GM19193 (cell line): ENCODE measurements around the gene OR13C2.
"Not testable (repeated sequence)": the region's sequence is repeated elsewhere in the genome, so short reads cannot be mapped to it uniquely, and the experiment has no call there.

Experiments used
- POLR2A ChIP-seq: IDR thresholded peaks from 4 replicates; pipeline ENCODE4 v1.6.1; 2011; ENCODE audit not compliant: insufficient read depth, insufficient read length; ENCODE audit errors: extremely low read depth

Gene OR13C2, protein sequence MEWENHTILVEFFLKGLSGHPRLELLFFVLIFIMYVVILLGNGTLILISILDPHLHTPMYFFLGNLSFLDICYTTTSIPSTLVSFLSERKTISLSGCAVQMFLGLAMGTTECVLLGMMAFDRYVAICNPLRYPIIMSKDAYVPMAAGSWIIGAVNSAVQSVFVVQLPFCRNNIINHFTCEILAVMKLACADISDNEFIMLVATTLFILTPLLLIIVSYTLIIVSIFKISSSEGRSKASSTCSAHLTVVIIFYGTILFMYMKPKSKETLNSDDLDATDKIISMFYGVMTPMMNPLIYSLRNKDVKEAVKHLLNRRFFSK

DNA sequence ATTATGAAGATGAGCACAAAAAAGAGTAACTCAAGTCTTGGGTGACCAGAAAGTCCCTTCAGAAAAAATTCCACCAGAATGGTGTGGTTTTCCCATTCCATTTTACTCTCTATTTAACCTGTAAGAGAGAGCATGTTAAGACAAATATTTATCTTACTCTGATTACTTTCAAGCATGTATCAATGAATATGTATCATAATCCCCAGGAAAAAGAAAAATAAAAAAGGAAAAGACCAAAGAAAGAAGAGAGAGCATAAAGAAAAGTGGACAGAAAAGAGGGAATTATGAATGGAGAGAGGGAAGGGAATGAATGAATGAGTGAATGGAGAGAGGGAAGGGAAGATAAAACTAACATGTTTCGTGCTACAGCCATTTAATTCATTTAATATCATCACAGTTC is at the start of gene OR13C2:
Gene OR13C2, minus strand, starts transcription at position 101 of the 400 bp plus-strand sequence. Its CDS starts 0 bp downstream, at position 101.
- not testable (repeated sequence) for TF ChIP-seq POLR2A

DNA sequence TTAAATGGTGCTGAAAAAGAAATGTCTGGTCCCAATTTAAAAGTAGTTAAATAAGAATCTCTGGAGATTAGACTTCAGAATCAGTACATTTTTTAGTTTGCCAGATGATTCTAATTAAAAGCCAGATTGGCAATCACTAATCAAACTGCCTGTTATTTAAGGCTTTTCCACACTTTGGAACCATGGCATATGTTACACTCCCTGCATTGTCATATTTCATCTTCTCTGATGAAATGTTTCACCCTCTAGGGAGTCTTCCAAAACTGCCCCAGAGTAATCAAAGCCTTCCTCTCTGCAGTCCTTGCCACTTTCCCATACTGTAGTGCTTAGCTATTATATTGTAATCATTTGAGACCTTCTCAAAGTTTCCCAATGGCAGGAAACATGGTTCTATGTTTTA is 30.0 kb upstream of the OR13C2 start:
- TF ChIP-seq POLR2A, result no peak

DNA sequence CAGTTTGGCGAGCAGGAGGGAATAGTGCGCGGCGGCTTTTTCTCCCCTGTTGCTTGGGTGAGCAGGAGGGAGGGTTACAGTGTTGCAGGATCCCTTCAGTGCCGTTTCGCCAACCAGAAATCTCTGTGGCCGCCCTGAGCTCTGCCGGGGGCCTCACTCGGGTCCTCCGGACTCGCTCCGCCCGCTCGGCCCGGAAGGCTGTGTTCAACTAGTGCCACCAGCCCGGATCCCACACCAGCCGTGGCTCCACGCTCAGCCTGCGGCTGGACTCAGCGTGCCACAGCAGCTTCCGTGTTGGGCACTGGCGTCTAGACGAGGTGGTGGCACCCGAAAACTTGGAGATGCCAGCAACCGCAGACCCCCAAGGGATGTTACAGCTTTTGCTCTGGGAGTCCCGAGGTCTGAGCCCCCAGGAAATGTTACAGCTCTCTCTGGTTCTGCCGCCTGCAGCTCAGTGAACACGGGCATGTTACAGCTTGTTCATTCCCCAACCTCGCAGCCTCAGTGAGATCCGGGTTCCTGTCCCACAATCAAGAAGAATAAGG is 28.6 kb upstream of the OR13C2 start:
- TF ChIP-seq POLR2A, result no peak

DNA sequence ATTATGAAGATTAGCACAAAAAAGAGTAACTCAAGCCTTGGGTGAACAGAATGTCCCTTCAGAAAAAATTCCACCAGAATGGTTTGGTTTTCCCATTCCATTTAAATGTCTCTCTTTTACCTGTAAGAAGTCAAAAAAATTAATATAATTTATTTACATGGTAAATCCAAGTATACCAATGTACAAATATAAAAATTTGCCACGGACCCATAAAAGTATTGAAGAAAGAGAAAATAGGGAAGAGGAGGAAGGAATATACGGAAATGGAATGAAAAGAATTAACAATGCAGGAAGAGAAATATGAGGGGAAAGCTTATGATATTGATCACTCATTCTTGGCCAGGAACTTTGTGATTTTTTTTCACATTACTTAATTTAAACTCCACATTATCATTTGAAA is 12.7 kb upstream of the OR13C2 start, which contains the start of gene OR13C9:
Gene OR13C9, minus strand, starts transcription at position 101 of the 400 bp plus-strand sequence. Its CDS starts 0 bp downstream, at position 101.
- no peak for TF ChIP-seq POLR2A

DNA sequence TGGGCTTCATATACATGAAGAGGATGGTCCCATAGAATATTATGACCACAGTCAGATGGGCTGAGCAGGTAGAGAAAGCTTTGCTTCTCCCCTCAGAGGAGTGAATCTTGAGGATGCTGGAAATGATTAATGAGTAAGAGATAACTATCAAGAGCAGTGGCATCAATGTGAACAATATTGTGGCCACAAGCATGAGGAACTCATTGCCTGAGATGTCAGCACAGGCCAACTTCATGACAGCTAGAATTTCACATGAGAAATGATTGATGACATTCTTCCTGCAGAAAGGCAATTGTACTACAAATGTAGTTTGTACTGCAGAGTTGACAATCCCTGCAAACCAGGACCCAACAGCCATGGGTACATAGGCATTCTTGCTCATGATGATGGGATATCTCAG is 12.0 kb upstream of the OR13C2 start:
- no peak for TF ChIP-seq POLR2A

DNA sequence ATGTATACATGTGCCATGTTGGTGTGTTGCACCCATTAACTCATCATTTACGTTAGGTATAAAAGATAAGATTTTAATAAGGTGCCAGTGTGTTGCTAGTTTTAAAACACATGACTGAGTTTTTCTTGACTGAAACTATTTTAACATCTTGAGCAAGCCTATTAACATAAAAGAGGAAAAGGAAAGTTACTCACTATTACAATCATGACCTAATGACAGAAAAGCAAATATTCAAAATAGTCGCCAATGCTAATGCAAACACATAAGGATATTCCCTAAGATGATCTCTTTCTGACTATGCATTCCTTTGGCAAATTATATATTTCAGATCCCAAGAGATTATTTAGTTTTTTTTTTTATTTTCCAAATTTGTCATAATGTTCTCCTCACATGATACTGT is 5.8 kb upstream of the OR13C2 start:
- TF ChIP-seq POLR2A, result no peak

DNA sequence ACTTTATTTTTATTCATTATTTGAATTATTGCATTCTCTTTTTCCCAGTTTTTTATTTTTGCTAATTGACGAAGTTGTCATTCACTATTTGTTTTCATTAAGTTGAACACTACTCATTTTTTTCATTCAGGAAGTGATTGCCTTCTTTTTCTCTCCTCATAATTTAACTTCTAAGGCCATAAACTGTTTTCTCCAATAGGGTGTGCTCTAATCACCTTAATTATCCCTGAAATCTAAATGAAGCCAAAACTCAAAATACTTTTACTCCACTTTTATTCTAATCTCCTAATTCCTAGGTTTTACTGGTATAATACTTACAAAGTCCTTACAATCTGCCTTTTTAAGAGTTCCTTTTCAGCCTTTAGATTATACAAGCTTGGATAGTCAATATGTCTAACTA is 2.9 kb upstream of the OR13C2 start:
- TF ChIP-seq POLR2A, result no peak

DNA sequence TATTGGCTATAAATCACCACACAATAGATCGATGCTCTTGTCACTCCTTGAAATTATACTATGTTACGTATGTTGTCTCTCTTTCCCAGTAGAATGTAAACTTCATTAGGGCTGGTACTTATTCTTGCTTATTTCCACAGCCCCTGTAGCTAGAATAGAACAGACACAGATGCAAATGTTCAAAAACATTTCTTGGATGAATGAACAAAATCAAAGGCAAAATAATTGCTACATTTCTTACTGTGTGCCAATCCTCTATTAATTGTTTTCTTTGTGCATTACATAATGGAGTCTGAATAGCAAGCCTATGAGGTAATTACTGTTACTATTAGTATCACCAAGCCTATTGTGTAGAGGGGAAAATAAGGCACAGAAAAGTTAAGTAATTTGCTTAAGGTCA is 725 bp upstream of the OR13C2 start:
- TF ChIP-seq POLR2A, result no peak

DNA sequence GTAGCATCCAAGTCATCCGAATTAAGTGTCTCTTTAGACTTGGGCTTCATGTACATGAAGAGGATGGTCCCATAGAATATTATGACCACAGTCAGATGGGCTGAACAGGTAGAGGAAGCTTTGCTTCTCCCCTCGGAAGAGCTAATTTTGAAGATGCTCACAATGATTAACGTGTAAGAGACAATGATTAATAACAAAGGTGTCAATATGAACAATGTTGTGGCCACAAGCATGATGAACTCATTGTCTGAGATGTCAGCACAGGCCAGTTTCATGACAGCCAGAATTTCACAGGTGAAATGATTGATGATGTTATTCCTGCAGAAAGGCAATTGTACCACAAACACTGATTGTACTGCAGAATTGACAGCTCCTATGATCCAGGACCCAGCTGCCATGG is 626 bp downstream of the OR13C2 start:
- no peak for TF ChIP-seq POLR2A

DNA sequence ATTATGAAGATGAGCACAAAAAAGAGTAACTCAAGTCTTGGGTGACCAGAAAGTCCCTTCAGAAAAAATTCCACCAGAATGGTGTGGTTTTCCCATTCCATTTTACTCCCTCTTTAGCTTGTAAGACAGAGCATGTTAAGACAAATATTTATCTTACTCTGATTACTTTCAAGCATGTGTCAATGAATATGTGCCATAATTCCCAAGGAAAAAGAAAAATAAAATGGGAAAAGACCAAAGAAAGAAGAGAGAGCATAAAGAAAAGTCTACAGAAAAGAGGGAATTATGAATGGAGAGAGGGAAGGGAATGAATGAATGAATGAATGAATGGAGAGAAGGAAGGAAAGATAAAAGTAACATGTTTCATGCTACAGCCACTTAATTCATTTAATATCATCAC is 6.1 kb downstream of the OR13C2 start, which contains the start of gene OR13C5:
Gene OR13C5, minus strand, starts transcription at position 101 of the 400 bp plus-strand sequence. Its CDS starts 0 bp downstream, at position 101.
- TF ChIP-seq POLR2A, result not testable (repeated sequence)

DNA sequence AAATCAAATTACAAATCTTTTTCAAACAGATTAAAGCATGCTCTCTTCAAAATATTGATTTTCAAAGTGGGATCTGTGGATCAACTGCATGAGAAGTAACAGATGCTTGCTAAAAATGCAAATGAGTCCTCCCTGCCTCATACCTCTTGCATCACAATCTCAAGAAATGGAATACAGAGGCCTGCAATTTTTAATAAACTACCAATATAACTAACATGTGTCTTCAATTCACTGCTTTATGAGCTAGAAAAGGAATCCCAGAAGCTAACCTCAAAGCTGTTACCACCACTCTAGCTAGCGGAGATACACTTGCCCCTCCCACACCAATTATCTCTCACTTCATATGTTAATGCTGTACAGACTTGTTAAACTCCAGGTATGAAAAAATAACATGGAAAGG is 15.8 kb downstream of the OR13C2 start:
- no peak for TF ChIP-seq POLR2A

DNA sequence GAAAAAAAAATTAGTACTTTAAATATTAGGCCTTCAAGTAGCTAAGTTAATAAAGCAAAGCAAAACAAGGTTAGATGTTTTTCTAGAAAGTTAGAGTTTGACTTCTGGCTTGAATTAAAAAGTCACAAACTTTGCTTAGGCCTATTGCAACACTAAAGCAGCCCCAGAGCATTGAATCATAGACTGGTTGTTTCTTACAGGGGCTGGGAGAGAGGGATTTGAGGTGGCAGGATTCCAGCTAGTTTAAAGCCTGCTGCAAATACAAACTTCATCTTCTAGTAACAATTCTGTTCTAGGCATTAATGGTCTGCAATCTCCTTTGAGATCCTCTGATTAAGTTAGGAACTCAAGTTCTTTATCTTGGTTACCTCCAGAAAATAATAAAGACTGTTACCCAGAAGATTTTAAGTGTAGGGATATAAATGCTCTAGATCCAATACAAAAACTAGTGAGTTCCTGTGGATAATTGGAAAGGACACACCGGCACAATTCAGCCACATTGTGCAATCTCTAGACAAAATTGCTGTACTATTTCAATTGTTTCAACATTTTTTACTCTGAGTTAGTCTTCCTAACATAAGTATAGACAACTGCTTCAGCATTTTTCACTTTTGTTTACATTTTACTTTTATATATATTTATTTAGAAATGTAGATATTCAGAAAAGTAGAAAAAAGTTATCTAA is 18.8 kb downstream of the OR13C2 start:
- no peak for TF ChIP-seq POLR2A

DNA sequence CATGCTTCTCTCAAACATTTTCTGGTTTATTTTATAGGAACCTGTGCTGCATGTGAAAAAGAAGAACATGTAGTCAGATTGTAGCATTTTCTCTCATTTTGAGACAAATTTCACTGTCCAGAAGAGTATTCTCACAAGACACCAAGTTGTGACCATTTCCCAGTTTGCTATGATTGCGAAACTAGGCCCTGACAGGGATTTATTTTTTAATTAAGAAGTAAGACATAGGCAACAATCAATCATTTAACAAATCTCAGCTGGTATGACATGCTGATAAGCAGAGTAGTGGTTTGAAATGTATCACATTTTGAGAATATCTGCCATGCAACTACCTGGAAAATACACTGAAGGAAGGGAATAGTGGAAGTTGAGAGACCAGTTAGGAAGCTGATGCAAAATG is 24.9 kb downstream of the OR13C2 start:
- no peak for TF ChIP-seq POLR2A

DNA sequence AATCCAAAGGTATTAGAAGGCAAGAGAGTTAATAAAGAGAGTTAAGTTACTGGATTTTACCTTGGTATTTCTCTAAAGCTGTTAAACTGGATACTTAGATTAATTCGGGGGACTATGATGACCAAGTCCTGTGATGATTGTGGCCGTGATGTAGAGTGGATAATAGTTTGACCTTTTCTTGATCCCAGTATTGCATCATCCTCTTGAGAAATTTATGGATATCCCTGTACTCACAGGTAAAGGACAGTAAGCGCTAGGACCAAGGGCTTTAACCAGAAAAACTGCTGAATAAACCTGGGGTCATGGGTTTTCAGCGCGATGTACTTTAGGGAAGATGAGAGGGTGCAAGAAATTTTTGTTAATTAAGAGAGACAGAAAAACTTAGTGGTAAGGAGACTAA is 28.2 kb downstream of the OR13C2 start:
- no peak for TF ChIP-seq POLR2A

DNA sequence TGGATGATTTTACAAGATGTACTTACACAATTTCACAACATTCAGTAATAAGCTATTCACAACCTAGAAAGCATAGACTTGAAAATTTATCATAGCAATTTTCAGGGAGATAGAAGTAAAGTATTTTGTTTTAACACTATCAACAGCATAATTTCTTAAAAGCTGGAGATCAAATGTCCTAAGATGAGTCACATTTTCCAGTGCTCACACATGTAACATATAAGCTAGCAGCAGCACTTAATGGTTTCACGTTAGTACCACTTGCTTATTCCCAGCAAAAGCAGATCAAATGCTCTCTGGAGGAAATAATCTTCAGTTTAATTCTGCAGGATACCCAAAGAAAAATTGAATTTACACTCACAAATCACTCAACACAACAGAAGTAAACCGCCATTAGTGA is 30.0 kb downstream of the OR13C2 start:
- TF ChIP-seq POLR2A, result no peak

DNA sequence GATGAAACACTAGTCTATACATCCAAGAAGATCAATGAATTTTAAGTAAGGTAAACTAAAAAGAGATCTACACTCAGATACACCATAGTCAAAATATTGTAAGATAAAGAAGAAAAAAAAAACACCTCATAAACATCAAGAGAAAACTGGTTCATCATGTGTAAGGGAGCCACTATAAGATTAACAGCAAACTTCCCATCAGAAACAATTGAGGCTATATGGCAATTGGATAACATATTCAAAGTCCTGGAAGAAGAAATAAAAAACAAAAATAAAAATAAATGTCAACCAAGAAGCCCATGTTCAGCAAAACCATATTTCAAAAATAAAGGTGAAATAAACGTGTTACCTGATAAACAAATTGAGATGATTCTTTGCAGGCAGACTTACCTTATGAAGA is 32.8 kb downstream of the OR13C2 start:
- no peak for TF ChIP-seq POLR2A
